Right lung (tissue), 10 donors: ENCODE measurements around the gene COX6B2. TPM values are rescaled to one million over a fixed set of nuclear protein-coding genes. Genes with fewer than 3 reads are reported as not detected.
"Not testable (repeated sequence)": the region's sequence is repeated elsewhere in the genome, so short reads cannot be mapped to it uniquely, and the experiment has no call there.

Source experiments
- DNase-seq, 2 donors: peaks; one replicate each; pipeline ENCODE4 v3.0.0-alpha.2; 2013
- long read RNA-seq, 8 donors: transcript quantifications; one replicate each; lab custom pipeline, GENCODE V29; 2026
- polyA plus RNA-seq, 5 donors: library from polyadenylated mRNA; unstranded; fragments of 120-200 nt; gene quantifications; one replicate each; pipeline versions ENCODE4 v1.2.1 to v1.2.3, GENCODE V29; 2013; ENCODE audit warnings: inconsistent platforms in 1 of 5, low replicate concordance in 1 of 5; ENCODE audit not compliant: insufficient read length in 5 of 5, insufficient read depth in 1 of 5

COX6B2 gene
- polyA plus RNA-seq = 1 to 10 TPM in 1 of 5 donors, under 1 TPM in 4; 0.14 to 1.4 (median 0.35) TPM
- long read RNA-seq, donor 1 = 0 reads
- long read RNA-seq, donor 2, partial matches to known transcripts = 9 of 9 reads
- long read RNA-seq, donor 2, other reads (novel, unspliced or antisense) = 0 of 9 reads
- long read RNA-seq, donor 3 = 0 reads
- long read RNA-seq, donor 4 = 0 reads
- long read RNA-seq, donor 5 = 0 reads
- long read RNA-seq, donor 6 = 0 reads
- long read RNA-seq, donor 7 = 0 reads
- long read RNA-seq, donor 8 = 0 reads

- no peak for DNase-seq
These were observed at the start of gene COX6B2 for GRCh38 chr19:55354698-55355212. COX6B2 (minus strand) TSS chr19:55354719; CDS start chr19:55354521, 198 bp downstream.

- no peak for DNase-seq
These were observed 48.0 kb upstream of the COX6B2 start for GRCh38 chr19:55402509-55402908.

GRCh38 chr19:55401390-55401789, 46.9 kb upstream of the COX6B2 start:
- DNase-seq = not testable (repeated sequence)

GRCh38 chr19:55400281-55401087, 46.0 kb upstream of the COX6B2 start:
- DNase-seq = no peak

GRCh38 chr19:55398200-55398925, 43.8 kb upstream of the COX6B2 start:
- DNase-seq = no peak

GRCh38 chr19:55392820-55393761, 38.6 kb upstream of the COX6B2 start:
- DNase-seq = no peak

GRCh38 chr19:55391702-55392615, 37.4 kb upstream of the COX6B2 start:
- DNase-seq = no peak

- no peak for DNase-seq
These were observed 36.7 kb upstream of the COX6B2 start for GRCh38 chr19:55391191-55391670.

- no peak for DNase-seq
These were observed 36.0 kb upstream of the COX6B2 start for GRCh38 chr19:55390461-55390880.

GRCh38 chr19:55389386-55390317, 35.1 kb upstream of the COX6B2 start:
- no peak for DNase-seq

- no peak for DNase-seq
These were observed 33.4 kb upstream of the COX6B2 start for GRCh38 chr19:55387736-55388497.

GRCh38 chr19:55386493-55386971, 32.0 kb upstream of the COX6B2 start:
- DNase-seq = no peak

- peak; percentile 97 to 98 for DNase-seq
These were observed 31.4 kb upstream of the COX6B2 start, which contains the start of gene RPL28 for GRCh38 chr19:55385724-55386492. RPL28 (plus strand) TSS chr19:55385932; CDS start chr19:55386358, 426 bp downstream.

- peak; percentile 95 for DNase-seq
These were observed 30.6 kb upstream of the COX6B2 start for GRCh38 chr19:55384920-55385723.

GRCh38 chr19:55384131-55384919, 29.8 kb upstream of the COX6B2 start, which contains the start of gene TMEM238:
TMEM238 (minus strand) TSS chr19:55384292; CDS start chr19:55384259, 33 bp downstream.
- DNase-seq = no peak
